C4-2B (cell line): ENCODE results near the gene MAJIN.

Experiments used
- CTCF ChIP-seq: fragments of 450-650 bp; conservative IDR thresholded peaks from 2 replicates; pipeline ENCODE4 v1.5.1; 2017; ENCODE audit warnings: mild to moderate bottlenecking
- ZFX ChIP-seq: fragments of 450-650 bp; IDR thresholded peaks from 2 replicates; pipeline ENCODE4 v1.6.1; 2017

- TF ChIP-seq CTCF (no peak), ZFX (no peak)
Observed at GRCh38 chr11:64930340-64930739, 41.6 kb downstream of the MAJIN start.
